Keratinocyte (primary cell): ENCODE data around the gene ITPKB. TPM values are rescaled to one million over a fixed set of nuclear protein-coding genes. Genes with fewer than 3 reads are reported as not detected.

Experiments
- DNase-seq: peaks from one replicate; pipeline ENCODE4 v3.0.0-alpha.2; 2011; ENCODE audit warnings: low read depth, missing footprints, low spot score
- FAIRE-seq: peaks from 2 replicates; lab custom pipeline; 2011; peaks lifted over from hg19 to GRCh38; lab: Jason Lieb, UNC
- H2AFZ ChIP-seq: 2 replicates; pipeline ENCODE4 v1.6.0; 2012; ENCODE audit warnings: low read length, control low read depth, inconsistent platforms; ENCODE audit not compliant: control insufficient read depth
- H3K27ac ChIP-seq: 2 replicates; pipeline ENCODE4 v1.5.1; 2011; ENCODE audit warnings: low read length; ENCODE audit not compliant: control insufficient read depth, insufficient read depth
- H3K27me3 ChIP-seq: 3 replicates; pipeline ENCODE4 v1.6.0; 2011; ENCODE audit warnings: low read length; ENCODE audit not compliant: control insufficient read depth, insufficient read depth; ENCODE audit errors: extremely low read depth
- H3K36me3 ChIP-seq, 2 experiments: 2 replicates in 1 of 2; 3 replicates in 1 of 2; pipeline ENCODE4 v1.5.1; 2011; ENCODE audit warnings: low read length in 2 of 2, mild to moderate bottlenecking in 1 of 2; ENCODE audit not compliant: control insufficient read depth in 2 of 2, insufficient read depth in 2 of 2; ENCODE audit errors: extremely low read depth in 1 of 2
- H3K4me1 ChIP-seq: 3 replicates; pipeline ENCODE4 v1.5.1; 2011; ENCODE audit warnings: low read length; ENCODE audit not compliant: control insufficient read depth, insufficient read depth; ENCODE audit errors: extremely low read depth
- H3K4me2 ChIP-seq: 3 replicates; pipeline ENCODE4 v1.6.0; 2011; ENCODE audit warnings: low read depth, low read length; ENCODE audit not compliant: control insufficient read depth, insufficient read depth; ENCODE audit errors: extremely low read depth
- H3K4me3 ChIP-seq, 3 experiments: fragments of 200-600 bp in 1 of 3; sonication (generic) in 1 of 3; 2 replicates in 2 of 3; 3 replicates in 1 of 3; pipeline ENCODE4 v1.5.1; 2011 to 2016; ENCODE audit warnings: low read length in 3 of 3, mild to moderate bottlenecking in 3 of 3, control low read depth in 2 of 3, inconsistent platforms in 1 of 3, low read depth in 1 of 3, mixed read lengths in 1 of 3, mixed run types in 1 of 3, moderate library complexity in 1 of 3; ENCODE audit not compliant: control insufficient read depth in 2 of 3, insufficient read depth in 2 of 3; ENCODE audit errors: extremely low read depth in 1 of 3
- H3K79me2 ChIP-seq: 2 replicates; pipeline ENCODE4 v1.6.0; 2012; ENCODE audit warnings: low read length; ENCODE audit not compliant: control insufficient read depth, insufficient read depth
- H3K9ac ChIP-seq: 3 replicates; pipeline ENCODE4 v1.6.0; 2011; ENCODE audit warnings: low read length; ENCODE audit not compliant: control insufficient read depth, insufficient read depth; ENCODE audit errors: extremely low read depth
- H3K9me1 ChIP-seq: 3 replicates; pipeline ENCODE4 v1.6.0; 2011; ENCODE audit warnings: low read length; ENCODE audit not compliant: control insufficient read depth, insufficient read depth; ENCODE audit errors: extremely low read depth
- H3K9me3 ChIP-seq: 2 replicates; pipeline ENCODE4 v1.5.1; 2012; ENCODE audit warnings: low read depth, low read length; ENCODE audit not compliant: control insufficient read depth
- H4K20me1 ChIP-seq: 3 replicates; pipeline ENCODE4 v1.6.0; 2011; ENCODE audit warnings: low read length; ENCODE audit not compliant: control insufficient read depth, insufficient read depth; ENCODE audit errors: extremely low read depth
- EZH2 ChIP-seq: IDR thresholded peaks from one replicate; pipeline ENCODE4 v1.6.1; 2012; ENCODE audit warnings: inconsistent platforms, mild to moderate bottlenecking, low read length, moderate library complexity
- dilution Hi-C: fragments of 300-500 bp; cut with MboI; formaldehyde crosslinking; loops from one replicate; pipeline ENCODE4 v1.7.0; 2020; ENCODE audit warnings: low sequenced_read_pairs; ENCODE audit not compliant: extremely low pct_ligation_motif_present
- polyA plus RNA-seq, 5 experiments: library from polyadenylated mRNA; depleted of rRNA in 3 of 5; stranded (reverse) in 3 of 5; stranded (forward) in 1 of 5; unstranded in 1 of 5; fragments of >200 nt; gene quantifications; 1 replicate in 1 of 5; 2 replicates in 3 of 5; 3 replicates in 1 of 5; pipeline versions ENCODE4 v1.2.1 to v1.2.3, GENCODE V29; 2011 to 2012; ENCODE audit warnings: missing spikeins in 2 of 5, low read depth in 1 of 5, low replicate concordance in 1 of 5
- TF ChIP-seq, protein P1 (sequence below), 3 experiments: IDR thresholded peaks in 1 of 3; conservative IDR thresholded peaks in 1 of 3; optimal IDR thresholded peaks in 1 of 3; 2 replicates in 2 of 3; 3 replicates in 1 of 3; pipeline versions ENCODE3 to v1.5.1; 2011; ENCODE audit warnings: low read length in 3 of 3, mild to moderate bottlenecking in 3 of 3, moderate library complexity in 2 of 3, control low read depth in 1 of 3, inconsistent platforms in 1 of 3; ENCODE audit not compliant: insufficient read depth in 2 of 3; ENCODE audit errors: extremely low read depth in 1 of 3

The ITPKB gene
- polyA plus RNA-seq, 1 donor (not counting 4 experiments of a cell fraction or from before 2014, with no cell fraction given), result 3.2 TPM

DNA sequence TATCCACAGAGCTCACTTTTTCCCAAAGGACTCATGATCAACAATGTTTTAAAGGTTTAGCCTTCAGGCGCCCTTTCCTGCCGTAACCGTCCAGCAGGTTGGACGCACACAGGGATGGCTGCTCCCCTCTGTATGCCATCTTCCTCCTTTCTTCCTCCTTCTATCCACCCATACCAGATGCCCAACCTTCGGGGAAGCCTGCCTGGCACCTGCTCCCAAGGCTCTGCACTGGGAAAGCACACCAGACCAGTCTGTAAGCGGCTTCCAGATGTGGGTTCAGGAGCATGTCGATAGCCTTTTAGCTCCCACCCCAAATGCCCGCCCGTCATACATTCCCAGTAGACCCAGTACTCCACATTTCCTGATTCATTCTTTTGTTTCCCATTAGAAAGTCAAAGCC is 137.6 kb downstream of the ITPKB start:
- no peaks in the 10 kb centered on the region for H3K9me3 ChIP-seq
- peaks cover 17% of the 10 kb centered on the region for H3K4me1 ChIP-seq
- dilution Hi-C loops, result no loop called here
- H3K79me2 ChIP-seq, result no peaks in the 10 kb centered on the region
- no peak overlapping the region for H3K27ac ChIP-seq
- no peaks in the 10 kb centered on the region for H3K36me3 ChIP-seq
- TF ChIP-seq, protein P1, sequence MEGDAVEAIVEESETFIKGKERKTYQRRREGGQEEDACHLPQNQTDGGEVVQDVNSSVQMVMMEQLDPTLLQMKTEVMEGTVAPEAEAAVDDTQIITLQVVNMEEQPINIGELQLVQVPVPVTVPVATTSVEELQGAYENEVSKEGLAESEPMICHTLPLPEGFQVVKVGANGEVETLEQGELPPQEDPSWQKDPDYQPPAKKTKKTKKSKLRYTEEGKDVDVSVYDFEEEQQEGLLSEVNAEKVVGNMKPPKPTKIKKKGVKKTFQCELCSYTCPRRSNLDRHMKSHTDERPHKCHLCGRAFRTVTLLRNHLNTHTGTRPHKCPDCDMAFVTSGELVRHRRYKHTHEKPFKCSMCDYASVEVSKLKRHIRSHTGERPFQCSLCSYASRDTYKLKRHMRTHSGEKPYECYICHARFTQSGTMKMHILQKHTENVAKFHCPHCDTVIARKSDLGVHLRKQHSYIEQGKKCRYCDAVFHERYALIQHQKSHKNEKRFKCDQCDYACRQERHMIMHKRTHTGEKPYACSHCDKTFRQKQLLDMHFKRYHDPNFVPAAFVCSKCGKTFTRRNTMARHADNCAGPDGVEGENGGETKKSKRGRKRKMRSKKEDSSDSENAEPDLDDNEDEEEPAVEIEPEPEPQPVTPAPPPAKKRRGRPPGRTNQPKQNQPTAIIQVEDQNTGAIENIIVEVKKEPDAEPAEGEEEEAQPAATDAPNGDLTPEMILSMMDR (optimal IDR thresholded peaks at IDR 0.05 in 1 of 3, IDR thresholded peaks at IDR 0.05 in 1 of 3, conservative IDR thresholded peaks at IDR 0.05 in 1 of 3; ENCODE audit: extremely low read depth in 1 of 3, insufficient read depth in 2 of 3, low read length in 3 of 3), result no peak
- no peak for TF ChIP-seq EZH2
- no peak overlapping the region for H3K4me3 ChIP-seq
- H3K9me1 ChIP-seq, result peaks cover 3% of the 10 kb centered on the region
- no peak overlapping the region for H2AFZ ChIP-seq
- FAIRE-seq (no peak), DNase-seq (no peak)
- no peak overlapping the region for H3K4me2 ChIP-seq
- H3K9ac ChIP-seq, result no peak overlapping the region
- peaks cover 2% of the 10 kb centered on the region for H3K27me3 ChIP-seq
- no peaks in the 10 kb centered on the region for H4K20me1 ChIP-seq

DNA sequence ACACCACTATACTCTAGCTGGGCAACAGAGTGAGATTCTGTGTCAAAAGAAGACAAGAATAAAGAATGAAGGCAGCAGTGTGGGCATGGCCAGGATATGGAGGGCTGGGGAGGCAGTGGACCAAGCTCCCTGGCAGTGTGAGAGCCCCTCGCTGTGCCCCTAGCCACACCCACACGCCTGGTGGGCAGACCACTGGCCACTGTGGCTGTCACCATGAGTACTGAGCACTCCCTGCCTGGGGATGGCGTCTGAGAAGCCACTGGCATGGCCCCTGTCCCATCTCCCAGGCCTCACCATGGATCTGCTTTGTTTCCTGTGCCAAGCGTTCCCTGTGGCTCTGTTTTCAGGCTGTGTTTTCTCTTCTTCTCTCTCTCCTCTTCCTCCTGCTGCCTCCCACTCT is 138.8 kb downstream of the ITPKB start:
- no peaks in the 10 kb centered on the region for H3K36me3 ChIP-seq
- H3K9ac ChIP-seq, result no peak overlapping the region
- no peak overlapping the region for H3K4me3 ChIP-seq
- peaks cover 3% of the 10 kb centered on the region for H3K9me1 ChIP-seq
- TF ChIP-seq EZH2, result no peak
- TF ChIP-seq, protein P1 (optimal IDR thresholded peaks at IDR 0.05 in 1 of 3, IDR thresholded peaks at IDR 0.05 in 1 of 3, conservative IDR thresholded peaks at IDR 0.05 in 1 of 3; ENCODE audit: extremely low read depth in 1 of 3, insufficient read depth in 2 of 3, low read length in 3 of 3), result no peak
- H4K20me1 ChIP-seq, result no peaks in the 10 kb centered on the region
- DNase-seq (no peak), FAIRE-seq (no peak)
- H2AFZ ChIP-seq, result no peak overlapping the region
- peaks cover 2% of the 10 kb centered on the region for H3K27me3 ChIP-seq
- no peaks in the 10 kb centered on the region for H3K9me3 ChIP-seq
- dilution Hi-C loops, result no loop called here
- no peaks in the 10 kb centered on the region for H3K79me2 ChIP-seq
- H3K4me2 ChIP-seq, result no peak overlapping the region
- H3K4me1 ChIP-seq, result peaks cover 17% of the 10 kb centered on the region
- H3K27ac ChIP-seq, result no peak overlapping the region
